OCI-M2 (cell line): ENCODE data around the gene HPCAL1.
"Not testable (repeated sequence)": the region's sequence is repeated elsewhere in the genome, so short reads cannot be mapped to it uniquely, and the experiment has no call there.

ENCODE experiments used
- DNase-seq: peaks from one replicate; lab custom pipeline; 2025; ENCODE audit not compliant: unreplicated experiment; lab: John Stamatoyannopoulos, UW

HPCAL1 gene

GRCh38 chr2:10457195-10457594 is 154.5 kb downstream of the HPCAL1 start:
- not testable (repeated sequence) for DNase-seq

- DNase-seq = no peak
Measured at GRCh38 chr2:10457846-10458598, 155.3 kb downstream of the HPCAL1 start.

DNA sequence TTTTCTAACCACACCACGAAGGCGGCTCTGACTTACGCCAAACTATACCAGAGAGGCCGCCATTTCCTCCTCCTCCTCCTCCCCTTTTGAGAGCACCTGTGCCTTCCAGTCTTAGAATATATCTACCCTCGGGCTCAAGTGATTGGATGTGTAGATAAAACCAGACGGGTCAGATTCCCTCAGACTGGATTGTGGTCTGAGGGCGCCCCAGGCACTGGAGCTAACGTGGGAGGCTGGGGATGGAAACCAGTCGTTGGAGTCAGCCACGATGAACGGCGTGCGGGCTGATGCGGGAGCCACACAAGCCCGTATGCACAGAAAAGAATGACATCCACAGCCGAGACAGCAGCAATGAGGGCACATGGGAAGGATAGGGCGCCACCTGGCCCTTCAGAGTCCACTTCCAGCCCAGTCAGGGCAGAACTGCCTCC is 157.7 kb downstream of the HPCAL1 start:
- no peak for DNase-seq

- no peak for DNase-seq
Measured at GRCh38 chr2:10462178-10463083, 159.7 kb downstream of the HPCAL1 start.

GRCh38 chr2:10465910-10466309 is 163.2 kb downstream of the HPCAL1 start:
- DNase-seq = no peak

DNA sequence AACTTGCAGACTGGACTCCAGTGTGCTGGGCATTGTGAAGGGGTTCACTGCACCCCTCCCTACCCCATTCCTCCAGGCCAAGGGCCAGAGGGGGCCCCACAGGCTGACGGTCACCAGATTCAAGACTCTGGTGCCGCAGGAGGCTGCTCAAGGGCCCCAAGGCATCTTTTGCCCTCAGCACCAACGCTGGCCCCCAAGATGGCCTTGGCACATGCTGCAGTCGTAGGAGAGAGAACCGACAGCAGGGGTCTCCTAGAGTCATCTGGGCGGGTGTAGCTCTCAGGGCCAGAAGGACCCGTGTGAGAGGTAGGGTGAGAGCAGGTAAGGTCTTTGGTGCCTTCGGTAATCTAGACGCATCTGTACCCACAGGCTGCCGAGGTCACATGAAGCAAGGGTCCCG is 164.1 kb downstream of the HPCAL1 start:
- DNase-seq = no peak

DNA sequence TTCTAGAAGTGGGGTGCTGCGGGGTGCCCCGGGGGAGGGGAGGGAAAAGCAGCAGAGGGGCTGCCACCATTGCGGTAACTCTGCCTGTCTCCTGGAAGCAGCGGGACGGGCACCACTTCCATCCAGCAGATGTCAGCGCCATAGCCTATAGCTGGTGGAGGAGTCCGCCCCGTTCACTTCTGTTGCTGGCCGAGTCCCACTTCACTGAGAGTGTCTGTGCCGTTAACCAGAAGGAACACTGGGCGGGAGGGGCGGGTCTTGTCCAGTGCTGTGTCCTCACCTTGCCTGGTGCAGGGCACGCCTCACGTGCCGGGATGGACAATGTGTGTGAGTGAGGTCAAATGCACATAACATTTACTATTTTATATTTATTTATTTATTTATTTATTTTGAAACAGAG is 164.7 kb downstream of the HPCAL1 start:
- DNase-seq = no peak

- no peak for DNase-seq
Measured at GRCh38 chr2:10469301-10469700, 166.6 kb downstream of the HPCAL1 start.

DNA sequence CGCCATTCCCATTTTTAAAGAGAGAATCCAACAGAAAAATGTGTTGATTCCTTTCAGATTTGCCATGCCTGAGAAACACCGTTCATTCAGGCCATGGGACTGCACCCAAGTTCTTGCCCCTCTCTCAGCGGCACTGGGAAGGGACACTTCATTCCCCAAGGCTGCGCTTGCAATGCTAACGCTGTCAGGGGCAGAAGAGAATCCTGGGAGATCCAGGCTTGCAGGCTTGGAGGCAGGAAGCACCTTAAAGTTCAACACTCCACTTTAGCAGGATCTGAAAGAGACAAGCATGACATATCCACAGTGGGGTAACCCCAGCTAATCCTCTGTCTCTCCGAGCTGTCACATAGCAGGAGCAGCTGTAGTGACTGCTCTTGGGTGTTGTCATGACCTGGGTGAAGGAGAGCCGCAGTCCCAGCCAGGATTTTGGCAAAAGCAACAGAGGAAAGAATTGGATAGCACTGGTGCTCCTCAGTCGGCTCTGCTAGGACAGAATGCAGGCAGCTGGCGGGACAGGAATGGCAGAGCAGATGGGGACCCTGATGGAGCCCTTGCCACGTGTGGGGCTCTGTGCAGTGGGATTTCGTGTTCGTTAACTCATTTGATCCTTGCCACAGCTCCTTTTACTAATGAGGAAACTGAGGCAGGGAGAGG is 167.4 kb downstream of the HPCAL1 start:
- DNase-seq = no peak

GRCh38 chr2:10471046-10471571 is 168.4 kb downstream of the HPCAL1 start:
- no peak for DNase-seq

DNA sequence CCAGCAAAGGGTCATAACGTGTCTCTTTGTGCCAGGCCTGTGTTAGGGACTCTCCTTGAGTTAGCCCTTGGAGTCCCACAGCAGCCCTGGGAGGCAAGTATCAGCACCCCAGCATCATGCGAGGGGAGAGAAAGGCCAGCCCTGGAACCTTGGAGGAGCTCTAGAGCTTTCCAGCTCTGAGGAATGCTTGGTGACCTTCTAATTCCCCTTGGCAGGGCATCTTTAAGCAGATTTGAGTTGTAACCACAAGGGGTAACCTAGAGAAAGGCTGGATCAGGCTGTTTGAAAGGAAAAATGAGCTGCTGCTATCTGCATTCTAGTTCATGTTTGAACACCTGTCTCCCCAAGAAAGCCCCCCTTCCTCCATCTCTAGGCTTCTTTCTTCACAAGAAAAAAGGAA is 169.3 kb downstream of the HPCAL1 start:
- no peak for DNase-seq

- DNase-seq = no peak
Measured at GRCh38 chr2:10473121-10473756, 170.5 kb downstream of the HPCAL1 start.

GRCh38 chr2:10475221-10475722 is 172.6 kb downstream of the HPCAL1 start:
- no peak for DNase-seq

DNA sequence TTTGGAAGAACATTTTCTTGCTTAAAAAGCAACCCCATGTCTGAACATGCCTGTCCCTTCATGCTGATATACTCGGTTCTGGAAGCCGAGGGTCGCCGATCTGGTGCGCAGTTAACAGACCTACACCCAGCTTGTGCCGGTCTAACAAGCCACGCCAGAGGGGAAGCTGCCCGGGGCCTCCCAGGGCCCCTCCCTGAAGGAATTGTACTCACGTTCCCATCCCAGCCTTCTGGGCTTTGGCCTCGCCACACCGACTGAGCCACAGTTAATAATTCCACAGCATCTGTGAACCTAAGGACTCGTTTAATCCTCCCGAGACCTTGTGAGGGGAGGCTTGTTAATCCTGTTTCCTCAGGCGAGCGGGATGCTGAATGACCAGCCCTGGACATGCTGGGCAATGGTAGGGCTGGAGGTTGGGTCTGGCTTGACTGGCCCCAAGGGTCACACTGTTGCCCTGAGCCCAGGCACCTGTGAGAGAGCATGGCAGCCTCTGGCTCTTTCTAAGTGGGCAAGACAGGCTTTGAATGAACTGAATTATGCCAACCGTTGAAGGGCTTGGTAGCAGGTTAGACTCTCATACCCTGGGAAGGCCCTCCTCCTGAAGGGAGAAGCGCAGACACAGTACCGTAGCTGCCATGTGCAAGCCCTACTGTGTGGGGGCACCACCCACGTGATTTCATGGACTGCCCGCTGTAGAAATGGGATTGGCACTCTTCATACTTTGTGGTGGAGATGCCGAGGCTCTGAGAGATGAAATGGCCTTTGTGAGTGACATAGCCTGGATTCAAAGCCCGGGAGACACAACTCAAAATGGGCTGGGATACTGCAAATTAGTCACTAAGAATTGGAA is 173.3 kb downstream of the HPCAL1 start:
- DNase-seq = no peak

DNA sequence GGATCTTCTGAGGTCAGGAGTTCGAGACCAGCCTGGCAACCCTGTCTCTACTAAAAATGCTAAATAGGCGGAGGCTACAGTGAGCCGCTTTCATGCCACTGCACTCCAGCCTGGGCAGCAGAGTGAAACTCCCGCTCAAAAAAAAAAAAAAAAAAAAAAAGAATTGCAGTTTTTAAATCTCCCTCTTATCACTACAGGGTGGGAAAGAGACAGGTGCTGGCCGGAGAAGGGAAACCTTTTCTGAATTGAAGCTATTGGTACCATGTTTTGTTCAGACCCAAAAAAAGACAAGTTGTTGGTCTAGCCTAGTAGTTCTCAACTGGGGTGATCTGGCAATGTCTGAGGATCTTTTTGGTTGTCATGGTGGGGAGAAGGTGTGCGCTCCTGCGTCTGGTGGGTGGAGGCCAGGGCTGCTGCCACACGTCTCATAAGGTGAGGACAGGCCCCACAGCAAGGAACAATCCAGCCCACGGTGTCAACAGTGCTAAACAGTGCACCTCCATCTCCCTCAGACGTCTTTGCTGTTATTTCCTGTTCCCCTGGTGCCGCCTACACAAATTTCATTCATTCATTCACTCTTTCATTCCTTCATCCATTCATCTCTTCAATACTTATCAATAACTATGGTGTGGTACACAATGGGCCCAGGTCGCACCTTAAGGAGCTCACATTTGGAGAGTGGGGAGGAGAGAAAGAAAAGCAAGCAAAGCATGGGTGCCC is 174.2 kb downstream of the HPCAL1 start:
- no peak for DNase-seq
